ENCODE results near the gene RSPH10B. TPM values are rescaled to one million over a fixed set of nuclear protein-coding genes. Genes with fewer than 3 reads are reported as not detected.
"Not testable (repeated sequence)": the region's sequence is repeated elsewhere in the genome, so short reads cannot be mapped to it uniquely, and the experiment has no call there.

Gene RSPH10B
- total RNA-seq, 2 donors from 2014 or later, result 0.34 TPM; not detected in 1

GRCh38 chr7:6008668-6009611, 38.5 kb upstream of the RSPH10B start, which contains the start of the genes AIMP2 and PMS2:
Gene AIMP2, plus strand, starts transcription at chr7:6009272. Its CDS starts 92 bp downstream, at chr7:6009364.
Gene PMS2, minus strand, starts transcription at chr7:6009049. Its CDS starts 30 bp downstream, at chr7:6009019.
- Histone ChIP-seq H3K27me3 (replicated peaks; ENCODE audit: insufficient read depth) (no peaks in the 10 kb centered on the region), H3K36me3 (no peaks in the 10 kb centered on the region), H3K4me3 (peak within 1 kb of the TSS; percentile 53 to 67), H3K27ac (peak within 1 kb of the TSS; percentile 85 to 88), H3K4me1 (replicated peaks) (no peaks in the 10 kb centered on the region), H3K9me3 (no peaks in the 10 kb centered on the region)
- intact Hi-C loops (cut with DNase I), result no loop called here
- WGBS, result under 1% methylated on average over 47 of the region's 84 CpGs
- DNase-seq (ENCODE audit: low spot score), result peak; percentile 98
- TF ChIP-seq CTCF (IDR thresholded peaks at IDR 0.05) (peak in 2 of 4 experiments; percentile 18 to 31), POLR2A (IDR thresholded peaks at IDR 0.05) (peak; percentile 79), POLR2AphosphoS5 (IDR thresholded peaks at IDR 0.05) (peak; percentile 93)

DNA sequence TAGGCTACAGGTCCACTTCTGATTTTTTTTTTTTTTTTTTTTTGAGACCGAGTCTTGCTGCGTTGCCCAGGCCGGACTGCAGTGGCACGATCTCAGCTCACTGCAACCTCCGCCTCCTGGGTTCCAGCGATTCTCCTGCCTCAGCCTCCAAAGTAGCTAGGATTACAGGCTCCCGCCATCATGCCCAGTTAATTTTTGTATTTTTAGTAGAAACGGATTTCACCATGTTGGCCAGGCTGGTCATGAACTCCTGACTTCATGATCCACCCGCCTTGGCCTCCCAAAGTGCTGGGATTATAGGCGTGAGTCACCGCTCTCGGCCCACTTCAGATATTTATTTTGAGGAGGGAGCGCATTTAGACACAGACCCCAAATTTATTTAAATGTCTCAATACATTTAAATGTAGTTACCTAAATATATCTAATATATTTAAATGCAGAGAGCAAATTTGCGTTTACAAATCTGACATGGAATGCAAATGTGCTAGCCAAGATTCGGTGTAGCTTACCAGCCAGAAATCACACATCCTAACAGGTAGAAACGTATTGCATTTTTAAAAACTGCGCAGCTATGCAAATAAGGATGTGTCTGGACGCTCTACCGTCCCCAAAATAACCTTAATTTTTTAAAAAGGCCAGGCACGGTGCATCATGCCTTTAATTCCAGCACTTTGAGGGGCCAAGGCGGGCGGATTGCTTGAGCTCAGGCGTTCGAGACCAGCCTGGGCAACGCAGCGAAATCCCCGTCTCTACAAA, 37.5 kb upstream of the RSPH10B start:
- WGBS, result 44% methylated on average over 27 of the region's 27 CpGs
- intact Hi-C loops (cut with DNase I); DNase-seq (ENCODE audit: low spot score); H3K36me3 ChIP-seq; H3K27me3 ChIP-seq (replicated peaks; ENCODE audit: insufficient read depth); H3K4me1 ChIP-seq (replicated peaks); H3K9me3 ChIP-seq: not testable (repeated sequence)
- Histone ChIP-seq H3K27ac (peak overlapping the region in 1 of 2 donors; percentile 88), H3K4me3 (peak overlapping the region; percentile 53 to 67)

GRCh38 chr7:6007386-6007785, 36.9 kb upstream of the RSPH10B start:
- no peak for TF ChIP-seq CTCF (IDR thresholded peaks at IDR 0.05)
- intact Hi-C loops (cut with DNase I), result no loop called here
- no peak overlapping the region for H3K27ac ChIP-seq
- H3K4me1 ChIP-seq (replicated peaks), result no peaks in the 10 kb centered on the region
- H3K36me3 ChIP-seq, result no peaks in the 10 kb centered on the region
- no peaks in the 10 kb centered on the region for H3K27me3 ChIP-seq (replicated peaks; ENCODE audit: insufficient read depth)
- H3K9me3 ChIP-seq, result no peaks in the 10 kb centered on the region
- WGBS, result 79% methylated on average over 4 of the region's 4 CpGs
- DNase-seq (ENCODE audit: low spot score), result no peak
- H3K4me3 ChIP-seq, result no peak overlapping the region

- WGBS, result 42% methylated on average over 10 of the region's 10 CpGs
- no peaks in the 10 kb centered on the region for H3K36me3 ChIP-seq
- no peak overlapping the region for H3K4me3 ChIP-seq
- peak; percentile 62 for DNase-seq (ENCODE audit: low spot score)
- TF ChIP-seq POLR2AphosphoS5 (IDR thresholded peaks at IDR 0.05) (peak; percentile 61), POLR2A (IDR thresholded peaks at IDR 0.05) (no peak), CTCF (IDR thresholded peaks at IDR 0.05) (peak; percentile 14 to 80 (median 66))
- H3K9me3 ChIP-seq, result no peaks in the 10 kb centered on the region
- H3K27me3 ChIP-seq (replicated peaks; ENCODE audit: insufficient read depth), result no peaks in the 10 kb centered on the region
- no peaks in the 10 kb centered on the region for H3K4me1 ChIP-seq (replicated peaks)
- H3K27ac ChIP-seq, result peak overlapping the region in 1 of 2 donors; percentile 30
- intact Hi-C loops (cut with DNase I), result loop anchor here (5.0 kb wide), 1 partner anchor 320 kb away; no protein-coding TSS in a partner anchor
Observed at GRCh38 chr7:5997210-5997808, 26.8 kb upstream of the RSPH10B start.

GRCh38 chr7:5987061-5987460, 16.6 kb upstream of the RSPH10B start:
- H3K36me3 ChIP-seq; H3K27ac ChIP-seq; H3K4me3 ChIP-seq; intact Hi-C loops (cut with DNase I); H3K27me3 ChIP-seq (replicated peaks; ENCODE audit: insufficient read depth); H3K4me1 ChIP-seq (replicated peaks); DNase-seq (ENCODE audit: low spot score); H3K9me3 ChIP-seq: not testable (repeated sequence)
- 94% methylated on average over 15 of the region's 15 CpGs for WGBS

GRCh38 chr7:5979680-5980314, 9.3 kb upstream of the RSPH10B start:
- WGBS, result 89% methylated on average over 2 of the region's 12 CpGs
- H3K27me3 ChIP-seq (replicated peaks; ENCODE audit: insufficient read depth); H3K9me3 ChIP-seq; H3K4me3 ChIP-seq; DNase-seq (ENCODE audit: low spot score); intact Hi-C loops (cut with DNase I); H3K36me3 ChIP-seq; H3K4me1 ChIP-seq (replicated peaks); H3K27ac ChIP-seq: not testable (repeated sequence)

GRCh38 chr7:5973580-5973979, 3.1 kb upstream of the RSPH10B start:
- no CpG with 5 or more reads among the region's 8 CpGs for WGBS
- H3K4me3 ChIP-seq; H3K27me3 ChIP-seq (replicated peaks; ENCODE audit: insufficient read depth); DNase-seq (ENCODE audit: low spot score); H3K27ac ChIP-seq; H3K4me1 ChIP-seq (replicated peaks); H3K9me3 ChIP-seq; intact Hi-C loops (cut with DNase I); H3K36me3 ChIP-seq: not testable (repeated sequence)

DNA sequence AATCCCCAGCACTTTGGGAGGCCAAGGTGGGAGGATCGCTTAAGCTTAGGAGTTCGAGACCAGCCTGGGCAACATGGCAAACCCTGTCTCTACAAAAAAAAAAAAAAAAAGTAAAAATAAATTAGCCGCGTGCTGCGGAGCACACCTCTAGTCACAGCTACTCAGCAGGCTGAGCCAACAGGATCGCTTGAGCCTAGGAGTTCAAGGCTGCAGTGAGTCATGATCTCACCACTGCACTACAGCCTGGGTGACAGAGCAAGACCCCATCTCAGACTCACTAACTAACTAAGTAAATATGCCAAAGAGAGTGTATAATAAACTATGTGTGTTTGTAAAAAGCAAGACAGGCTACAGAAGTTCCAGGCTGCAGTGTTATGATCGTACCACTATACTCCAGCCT, 6.7 kb downstream of the RSPH10B start:
- H3K36me3 ChIP-seq; H3K27ac ChIP-seq; H3K4me3 ChIP-seq; intact Hi-C loops (cut with DNase I); DNase-seq (ENCODE audit: low spot score); H3K9me3 ChIP-seq; H3K4me1 ChIP-seq (replicated peaks); H3K27me3 ChIP-seq (replicated peaks; ENCODE audit: insufficient read depth): not testable (repeated sequence)
- WGBS, result 93% methylated on average over 4 of the region's 7 CpGs

All from prostate gland (tissue), 2 donors.